A549 (cell line): ENCODE results near the gene TRIM69. TPM values are rescaled to one million over a fixed set of nuclear protein-coding genes. Genes with fewer than 3 reads are reported as not detected.

ENCODE experiments used
- ATAC-seq, 2 experiments: fragments of 200-7000 bp in 1 of 2; fragments of >200 bp in 1 of 2; cut with Nextera tagmentation in 1 of 2; cut with Tn5 transposase in 1 of 2; 3 replicates each; pipeline versions ENCODE4 v1.8.0 to v1.9.1; 2018 to 2020; ENCODE audit warnings: mild to moderate bottlenecking in 1 of 2, moderate library complexity in 1 of 2
- CTCF ChIA-PET: fragments of 300-600 bp; sonication (Branson Sonifier 250); formaldehyde crosslinking; extraction: SDS; loops from one replicate; lab custom pipeline; 2021; ENCODE audit warnings: antibody characterized with exemption, inconsistent platforms; lab: Yijun Ruan, JAX
- POLR2A ChIA-PET: fragments of 350-600 bp; formaldehyde crosslinking; extraction: SDS; loops from one replicate; lab custom pipeline; 2021; ENCODE audit warnings: antibody characterized with exemption, inconsistent platforms; lab: Yijun Ruan, JAX
- DNase-seq, 2 experiments: peaks; one replicate each; pipeline versions ENCODE4 v3.0.0 to v3.0.0-alpha.2; 2011 to 2016; ENCODE audit warnings: low read depth in 1 of 2, low spot score in 1 of 2
- FAIRE-seq: peaks from 2 replicates; lab custom pipeline; 2011; peaks lifted over from hg19 to GRCh38; lab: Jason Lieb, UNC
- H3K27ac ChIP-seq, 2 experiments: fragments of >200 bp; sonication (Bioruptor Twin); formaldehyde crosslinking; 3 replicates each; pipeline ENCODE4 v1.5.1; 2016 to 2017
- H3K4me1 ChIP-seq: fragments of >200 bp; sonication (Bioruptor Twin); formaldehyde crosslinking; 3 replicates; pipeline ENCODE4 v1.6.1; 2016
- H3K4me2 ChIP-seq: fragments of >200 bp; sonication (Bioruptor Twin); formaldehyde crosslinking; 3 replicates; pipeline ENCODE4 v1.6.1; 2016
- H3K4me3 ChIP-seq: fragments of >200 bp; sonication (Bioruptor Twin); formaldehyde crosslinking; 3 replicates; pipeline ENCODE4 v1.5.1; 2016
- H3K9me3 ChIP-seq: fragments of >200 bp; sonication (Bioruptor Twin); formaldehyde crosslinking; 3 replicates; pipeline ENCODE4 v1.6.1; 2016
- CBX8 ChIP-seq: fragments of 200-600 bp; sonication (generic); IDR thresholded peaks from 2 replicates; pipeline ENCODE4 v1.6.1; 2016
- GATA3 ChIP-seq: IDR thresholded peaks from 2 replicates; pipeline ENCODE4 v1.6.1; 2012; ENCODE audit warnings: borderline replicate concordance
- HDAC2 ChIP-seq: fragments of 200-600 bp; sonication (generic); IDR thresholded peaks from 2 replicates; pipeline ENCODE4 v1.6.1; 2016
- HEYL ChIP-seq: fragments of 250-450 bp; sonication (Bioruptor Pico); IDR thresholded peaks from 2 replicates; pipeline ENCODE4 v1.8.0; 2021; ENCODE audit warnings: mild to moderate bottlenecking, moderate library complexity
- JUN ChIP-seq, 2 experiments: fragments of >200 bp; sonication (Bioruptor Twin); formaldehyde crosslinking; IDR thresholded peaks; 2 replicates in 1 of 2; 3 replicates in 1 of 2; pipeline ENCODE4 v1.6.1; 2016 to 2017
- JUNB ChIP-seq: fragments of >200 bp; sonication (Bioruptor Twin); formaldehyde crosslinking; IDR thresholded peaks from 2 replicates; pipeline ENCODE4 v1.6.1; 2016
- KDM1A ChIP-seq: fragments of 200-600 bp; sonication (generic); IDR thresholded peaks from 2 replicates; pipeline ENCODE4 v1.6.1; 2016; ENCODE audit warnings: low read depth, mild to moderate bottlenecking
- PBX3 ChIP-seq: IDR thresholded peaks from 2 replicates; pipeline ENCODE4 v1.6.1; 2012
- PHF8 ChIP-seq: fragments of 200-600 bp; sonication (generic); IDR thresholded peaks from 2 replicates; pipeline ENCODE4 v1.6.1; 2016; ENCODE audit warnings: low read depth, mild to moderate bottlenecking, antibody characterized with exemption, moderate library complexity, borderline replicate concordance
- RAD21 ChIP-seq, 2 experiments: fragments of >200 bp in 1 of 2; sonication (Bioruptor Twin) in 1 of 2; formaldehyde crosslinking in 1 of 2; IDR thresholded peaks in 1 of 2; conservative IDR thresholded peaks in 1 of 2; 2 replicates in 1 of 2; 3 replicates in 1 of 2; pipeline ENCODE4 v1.6.1; 2012 to 2018; ENCODE audit warnings: inconsistent platforms in 1 of 2
- RARB ChIP-seq: fragments of 250-450 bp; sonication (Bioruptor Pico); IDR thresholded peaks from 2 replicates; pipeline ENCODE4 v1.8.0; 2021; ENCODE audit warnings: mild to moderate bottlenecking, moderate library complexity
- RFX5 ChIP-seq: fragments of 450-650 bp; IDR thresholded peaks from 2 replicates; pipeline ENCODE4 v1.7.1; 2014; ENCODE audit warnings: antibody characterized with exemption, mild to moderate bottlenecking, moderate library complexity
- ZC3H11A ChIP-seq: fragments of 450-650 bp; IDR thresholded peaks from 2 replicates; pipeline ENCODE4 v1.6.1; 2014; ENCODE audit warnings: antibody characterized with exemption, mild to moderate bottlenecking
- ZNF302 ChIP-seq: fragments of 250-450 bp; sonication (Bioruptor Pico); IDR thresholded peaks from 2 replicates; pipeline ENCODE4 v1.9.0; 2021; ENCODE audit warnings: inconsistent platforms, mild to moderate bottlenecking, moderate library complexity
- WGBS: methylation state at CpG from one replicate; pipeline ENCODE4 v1.1.6; 2017; ENCODE audit errors: missing lambda C conversion rate; 5-methylcytosine and 5-hydroxymethylcytosine counted together
- polyA plus RNA-seq, 4 experiments: library from polyadenylated mRNA; depleted of rRNA in 3 of 4; stranded (reverse); fragments of >200 nt; fragmentation: RNase III in 1 of 4; extraction: RNeasy Plus Mini Kit Qiagen cat#74134 plus additional on column Dnase treatment in 1 of 4; gene quantifications; 2 replicates in 3 of 4; 3 replicates in 1 of 4; pipeline ENCODE4 v1.2.3, GENCODE V29; 2011 to 2017
- TF ChIP-seq, protein P1 (sequence below): IDR thresholded peaks from 2 replicates; pipeline ENCODE4 v1.6.1; 2012
- TF ChIP-seq, protein P2 (sequence below): fragments of 150-350 bp; IDR thresholded peaks from 2 replicates; pipeline ENCODE4 v1.6.1; 2014; ENCODE audit warnings: low read depth, mild to moderate bottlenecking, low read length
- TF ChIP-seq, protein P3 (sequence below): fragments of 250-450 bp; sonication (Bioruptor Pico); IDR thresholded peaks from 2 replicates; pipeline ENCODE4 v1.5.0; 2020; ENCODE audit warnings: low read depth, mild to moderate bottlenecking, moderate library complexity

Gene TRIM69
- polyA plus RNA-seq, 2 of the 4 experiments (the other 2 are of a cell fraction): 9.0 to 10.4 TPM

DNA sequence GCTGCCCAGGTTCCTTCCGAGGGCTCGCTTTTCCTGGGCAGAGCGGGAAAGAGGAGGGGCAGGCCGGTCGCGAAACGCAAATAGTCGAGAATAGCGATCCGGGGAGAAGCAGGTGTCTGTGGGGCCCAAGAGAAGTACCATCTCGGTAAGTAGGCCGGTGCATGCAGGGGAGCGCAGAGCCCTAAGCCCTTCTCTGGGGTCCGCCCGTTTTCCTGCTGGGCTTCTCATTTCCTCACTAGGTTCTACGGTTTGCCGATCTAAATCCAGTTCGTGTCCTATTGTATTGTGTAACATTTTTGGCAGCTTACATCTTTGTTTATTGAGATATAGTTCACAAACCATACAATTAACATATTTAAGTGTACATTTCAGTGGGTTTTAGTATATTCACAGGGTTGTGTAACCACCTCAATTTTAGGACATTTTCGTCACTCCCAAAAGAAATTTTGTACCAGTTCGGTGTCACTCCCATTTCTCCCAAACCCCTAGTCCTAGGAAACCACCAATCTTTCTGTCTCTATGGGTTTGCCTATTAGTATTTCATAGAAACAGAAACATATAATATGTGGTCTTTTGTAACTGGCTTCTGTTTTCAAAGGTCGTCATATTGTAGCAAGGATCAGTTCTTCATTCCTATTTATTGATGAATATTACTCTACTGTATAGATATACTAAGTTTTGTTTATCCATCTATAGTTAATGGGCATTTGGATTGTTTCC, 6.8 kb upstream of the TRIM69 start:
- 11% methylated on average over 20 of the region's 21 CpGs for WGBS
- DNase-seq: no peak
- peak overlapping the region; percentile 83 to 93 for H3K27ac ChIP-seq
- peak overlapping the region; percentile 58 for H3K4me3 ChIP-seq
- peak overlapping the region; percentile 78 for H3K4me2 ChIP-seq
- ATAC-seq: no peak; a peak in 2 of 6 replicates
- ChIA-PET CTCF (interaction anchor here (0.6 to 3.0 kb wide), 10 partner anchors 9 to 151 kb away, joined by 3 to 13 read pairs (median 5); partner anchors contain the start of gene SPG11), POLR2A (interaction anchor here (0.5 to 3.7 kb wide), 5 partner anchors 9 to 947 kb away, joined by 3 to 81 read pairs (median 5); partner anchors contain the start of genes B2M, PATL2 and SPG11)
- peaks cover 33% of the 10 kb centered on the region for H3K4me1 ChIP-seq
- no peak for FAIRE-seq
- H3K9me3 ChIP-seq: no peaks in the 10 kb centered on the region
- TF ChIP-seq, protein P1, sequence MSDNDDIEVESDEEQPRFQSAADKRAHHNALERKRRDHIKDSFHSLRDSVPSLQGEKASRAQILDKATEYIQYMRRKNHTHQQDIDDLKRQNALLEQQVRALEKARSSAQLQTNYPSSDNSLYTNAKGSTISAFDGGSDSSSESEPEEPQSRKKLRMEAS: peak; percentile 18; the same call in 1 of the 2 replicates
- TF ChIP-seq GATA3: no peak

- Histone ChIP-seq H3K9me3 (no peaks in the 10 kb centered on the region), H3K4me2 (no peak overlapping the region), H3K27ac (no peak overlapping the region), H3K4me1 (0 out of 3 replicates have a peak, but pooled peaks cover 6% of the 10 kb centered on the region), H3K4me3 (no peak overlapping the region)
- 44% methylated on average over 2 of the region's 2 CpGs for WGBS
- FAIRE-seq (no peak), ATAC-seq (no peak), DNase-seq (no peak)
- TF ChIP-seq HDAC2 (no peak), RARB (no peak)
- ChIA-PET POLR2A (no interaction called here), CTCF (interaction anchor here (0.6 to 6.0 kb wide), 5 partner anchors 21 to 185 kb away, joined by 3 to 46 read pairs (median 4); partner anchors contain the start of genes B2M and SPG11)
Observed at GRCh38 chr15:44734839-44735481, 1.4 kb upstream of the TRIM69 start.

GRCh38 chr15:44735482-44736180, 697 bp upstream of the TRIM69 start:
- ATAC-seq (no peak), FAIRE-seq (no peak), DNase-seq (no peak)
- H3K9me3 ChIP-seq: no peaks in the 10 kb centered on the region
- 78% methylated on average over 8 of the region's 8 CpGs for WGBS
- no peak overlapping the region for H3K4me2 ChIP-seq
- TF ChIP-seq RAD21 (conservative IDR thresholded peaks at IDR 0.05 in 1 of 2, IDR thresholded peaks at IDR 0.05 in 1 of 2) (no peak), ZC3H11A (no peak), RFX5 (no peak), HEYL (no peak), JUNB (no peak), CBX8 (no peak), HDAC2 (no peak), JUN (IDR thresholded peaks at IDR 0.05) (no peak), KDM1A (no peak), ZNF302 (no peak), PBX3 (no peak), PHF8 (no peak)
- TF ChIP-seq, protein P2, sequence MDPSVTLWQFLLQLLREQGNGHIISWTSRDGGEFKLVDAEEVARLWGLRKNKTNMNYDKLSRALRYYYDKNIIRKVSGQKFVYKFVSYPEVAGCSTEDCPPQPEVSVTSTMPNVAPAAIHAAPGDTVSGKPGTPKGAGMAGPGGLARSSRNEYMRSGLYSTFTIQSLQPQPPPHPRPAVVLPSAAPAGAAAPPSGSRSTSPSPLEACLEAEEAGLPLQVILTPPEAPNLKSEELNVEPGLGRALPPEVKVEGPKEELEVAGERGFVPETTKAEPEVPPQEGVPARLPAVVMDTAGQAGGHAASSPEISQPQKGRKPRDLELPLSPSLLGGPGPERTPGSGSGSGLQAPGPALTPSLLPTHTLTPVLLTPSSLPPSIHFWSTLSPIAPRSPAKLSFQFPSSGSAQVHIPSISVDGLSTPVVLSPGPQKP: no peak
- TF ChIP-seq, protein P3, sequence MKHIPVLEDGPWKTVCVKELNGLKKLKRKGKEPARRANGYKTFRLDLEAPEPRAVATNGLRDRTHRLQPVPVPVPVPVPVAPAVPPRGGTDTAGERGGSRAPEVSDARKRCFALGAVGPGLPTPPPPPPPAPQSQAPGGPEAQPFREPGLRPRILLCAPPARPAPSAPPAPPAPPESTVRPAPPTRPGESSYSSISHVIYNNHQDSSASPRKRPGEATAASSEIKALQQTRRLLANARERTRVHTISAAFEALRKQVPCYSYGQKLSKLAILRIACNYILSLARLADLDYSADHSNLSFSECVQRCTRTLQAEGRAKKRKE: no peak
- no peak overlapping the region for H3K4me3 ChIP-seq
- CTCF ChIA-PET: interaction anchor here (0.6 to 6.0 kb wide), 8 partner anchors 9 to 186 kb away, joined by 3 to 46 read pairs (median 4); partner anchors contain the start of genes B2M and SPG11
- POLR2A ChIA-PET: interaction anchor here (1.1 to 2.3 kb wide), 3 partner anchors 9 to 73 kb away, joined by 3 to 11 read pairs (median 3); partner anchors contain the start of gene SPG11
- H3K4me1 ChIP-seq: no peaks in the 10 kb centered on the region
- H3K27ac ChIP-seq: no peak overlapping the region
